ENCODE data around the gene CRELD2. TPM values are rescaled to one million over a fixed set of nuclear protein-coding genes. Genes with fewer than 3 reads are reported as not detected.

The CRELD2 gene
- total and polyA plus RNA-seq, 2 of the 13 experiments (the other 11 are each of a cell fraction or from before 2014, with no cell fraction given) = 17.2 to 44.7 TPM

DNA sequence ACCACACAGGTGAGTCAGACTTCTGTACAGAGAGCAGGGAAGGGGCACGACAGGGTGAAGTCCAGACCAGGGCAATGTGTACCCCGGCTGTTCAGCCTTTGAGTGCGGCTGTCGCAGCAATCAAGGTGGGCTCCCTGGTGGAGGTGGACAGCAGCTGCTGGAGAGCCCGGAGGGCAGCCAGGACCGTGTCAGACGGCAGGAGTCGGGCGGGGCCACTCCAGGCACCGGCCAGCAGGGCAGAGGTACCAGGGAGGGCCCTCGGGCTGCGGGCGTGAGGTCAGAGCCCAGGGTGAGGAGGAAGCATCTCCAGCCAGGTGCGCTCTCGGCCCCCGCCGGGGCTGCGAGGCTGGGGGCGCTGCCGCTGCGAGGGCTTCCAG is 41.3 kb downstream of the CRELD2 start (continued):
- TF ChIP-seq ZNF564 (CRISPR knock-in tag; IDR thresholded peaks at IDR 0.05) (no peak), SKI (IDR thresholded peaks at IDR 0.05; ENCODE audit: partially characterized antibody) (peak; percentile 78), ZNF572 (CRISPR knock-in tag; IDR thresholded peaks at IDR 0.05) (no peak), ZNF83 (CRISPR knock-in tag; IDR thresholded peaks at IDR 0.05; ENCODE audit: borderline replicate concordance) (no peak), ZNF292 (CRISPR knock-in tag; IDR thresholded peaks at IDR 0.05; ENCODE audit: borderline replicate concordance, low read depth) (no peak), CREB1 (IDR thresholded peaks at IDR 0.05) (no peak), CREB1 (CRISPR knock-in tag; IDR thresholded peaks at IDR 0.05) (no peak), SIX1 (CRISPR knock-in tag; IDR thresholded peaks at IDR 0.05; ENCODE audit: borderline replicate concordance) (no peak), ZNF674 (CRISPR knock-in tag; IDR thresholded peaks at IDR 0.05; ENCODE audit: low read depth) (no peak), ZNF343 (CRISPR knock-in tag; IDR thresholded peaks at IDR 0.05) (no peak), ZNF205 (CRISPR knock-in tag; IDR thresholded peaks at IDR 0.05) (no peak), ZFP36L2 (CRISPR knock-in tag; IDR thresholded peaks at IDR 0.05) (no peak), ZFP90 (CRISPR knock-in tag; IDR thresholded peaks at IDR 0.05; ENCODE audit: borderline replicate concordance) (no peak), ASH2L (IDR thresholded peaks at IDR 0.05; ENCODE audit: insufficient read length, low read depth, low read length) (no peak)
- TF ChIP-seq, protein P1, sequence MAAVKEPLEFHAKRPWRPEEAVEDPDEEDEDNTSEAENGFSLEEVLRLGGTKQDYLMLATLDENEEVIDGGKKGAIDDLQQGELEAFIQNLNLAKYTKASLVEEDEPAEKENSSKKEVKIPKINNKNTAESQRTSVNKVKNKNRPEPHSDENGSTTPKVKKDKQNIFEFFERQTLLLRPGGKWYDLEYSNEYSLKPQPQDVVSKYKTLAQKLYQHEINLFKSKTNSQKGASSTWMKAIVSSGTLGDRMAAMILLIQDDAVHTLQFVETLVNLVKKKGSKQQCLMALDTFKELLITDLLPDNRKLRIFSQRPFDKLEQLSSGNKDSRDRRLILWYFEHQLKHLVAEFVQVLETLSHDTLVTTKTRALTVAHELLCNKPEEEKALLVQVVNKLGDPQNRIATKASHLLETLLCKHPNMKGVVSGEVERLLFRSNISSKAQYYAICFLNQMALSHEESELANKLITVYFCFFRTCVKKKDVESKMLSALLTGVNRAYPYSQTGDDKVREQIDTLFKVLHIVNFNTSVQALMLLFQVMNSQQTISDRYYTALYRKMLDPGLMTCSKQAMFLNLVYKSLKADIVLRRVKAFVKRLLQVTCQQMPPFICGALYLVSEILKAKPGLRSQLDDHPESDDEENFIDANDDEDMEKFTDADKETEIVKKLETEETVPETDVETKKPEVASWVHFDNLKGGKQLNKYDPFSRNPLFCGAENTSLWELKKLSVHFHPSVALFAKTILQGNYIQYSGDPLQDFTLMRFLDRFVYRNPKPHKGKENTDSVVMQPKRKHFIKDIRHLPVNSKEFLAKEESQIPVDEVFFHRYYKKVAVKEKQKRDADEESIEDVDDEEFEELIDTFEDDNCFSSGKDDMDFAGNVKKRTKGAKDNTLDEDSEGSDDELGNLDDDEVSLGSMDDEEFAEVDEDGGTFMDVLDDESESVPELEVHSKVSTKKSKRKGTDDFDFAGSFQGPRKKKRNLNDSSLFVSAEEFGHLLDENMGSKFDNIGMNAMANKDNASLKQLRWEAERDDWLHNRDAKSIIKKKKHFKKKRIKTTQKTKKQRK (IDR thresholded peaks at IDR 0.05; ENCODE audit: low read length) = no peak
- TF ChIP-seq, protein P2, sequence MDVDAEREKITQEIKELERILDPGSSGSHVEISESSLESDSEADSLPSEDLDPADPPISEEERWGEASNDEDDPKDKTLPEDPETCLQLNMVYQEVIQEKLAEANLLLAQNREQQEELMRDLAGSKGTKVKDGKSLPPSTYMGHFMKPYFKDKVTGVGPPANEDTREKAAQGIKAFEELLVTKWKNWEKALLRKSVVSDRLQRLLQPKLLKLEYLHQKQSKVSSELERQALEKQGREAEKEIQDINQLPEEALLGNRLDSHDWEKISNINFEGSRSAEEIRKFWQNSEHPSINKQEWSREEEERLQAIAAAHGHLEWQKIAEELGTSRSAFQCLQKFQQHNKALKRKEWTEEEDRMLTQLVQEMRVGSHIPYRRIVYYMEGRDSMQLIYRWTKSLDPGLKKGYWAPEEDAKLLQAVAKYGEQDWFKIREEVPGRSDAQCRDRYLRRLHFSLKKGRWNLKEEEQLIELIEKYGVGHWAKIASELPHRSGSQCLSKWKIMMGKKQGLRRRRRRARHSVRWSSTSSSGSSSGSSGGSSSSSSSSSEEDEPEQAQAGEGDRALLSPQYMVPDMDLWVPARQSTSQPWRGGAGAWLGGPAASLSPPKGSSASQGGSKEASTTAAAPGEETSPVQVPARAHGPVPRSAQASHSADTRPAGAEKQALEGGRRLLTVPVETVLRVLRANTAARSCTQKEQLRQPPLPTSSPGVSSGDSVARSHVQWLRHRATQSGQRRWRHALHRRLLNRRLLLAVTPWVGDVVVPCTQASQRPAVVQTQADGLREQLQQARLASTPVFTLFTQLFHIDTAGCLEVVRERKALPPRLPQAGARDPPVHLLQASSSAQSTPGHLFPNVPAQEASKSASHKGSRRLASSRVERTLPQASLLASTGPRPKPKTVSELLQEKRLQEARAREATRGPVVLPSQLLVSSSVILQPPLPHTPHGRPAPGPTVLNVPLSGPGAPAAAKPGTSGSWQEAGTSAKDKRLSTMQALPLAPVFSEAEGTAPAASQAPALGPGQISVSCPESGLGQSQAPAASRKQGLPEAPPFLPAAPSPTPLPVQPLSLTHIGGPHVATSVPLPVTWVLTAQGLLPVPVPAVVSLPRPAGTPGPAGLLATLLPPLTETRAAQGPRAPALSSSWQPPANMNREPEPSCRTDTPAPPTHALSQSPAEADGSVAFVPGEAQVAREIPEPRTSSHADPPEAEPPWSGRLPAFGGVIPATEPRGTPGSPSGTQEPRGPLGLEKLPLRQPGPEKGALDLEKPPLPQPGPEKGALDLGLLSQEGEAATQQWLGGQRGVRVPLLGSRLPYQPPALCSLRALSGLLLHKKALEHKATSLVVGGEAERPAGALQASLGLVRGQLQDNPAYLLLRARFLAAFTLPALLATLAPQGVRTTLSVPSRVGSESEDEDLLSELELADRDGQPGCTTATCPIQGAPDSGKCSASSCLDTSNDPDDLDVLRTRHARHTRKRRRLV (CRISPR knock-in tag; IDR thresholded peaks at IDR 0.05) = no peak
- TF ChIP-seq, protein P3, sequence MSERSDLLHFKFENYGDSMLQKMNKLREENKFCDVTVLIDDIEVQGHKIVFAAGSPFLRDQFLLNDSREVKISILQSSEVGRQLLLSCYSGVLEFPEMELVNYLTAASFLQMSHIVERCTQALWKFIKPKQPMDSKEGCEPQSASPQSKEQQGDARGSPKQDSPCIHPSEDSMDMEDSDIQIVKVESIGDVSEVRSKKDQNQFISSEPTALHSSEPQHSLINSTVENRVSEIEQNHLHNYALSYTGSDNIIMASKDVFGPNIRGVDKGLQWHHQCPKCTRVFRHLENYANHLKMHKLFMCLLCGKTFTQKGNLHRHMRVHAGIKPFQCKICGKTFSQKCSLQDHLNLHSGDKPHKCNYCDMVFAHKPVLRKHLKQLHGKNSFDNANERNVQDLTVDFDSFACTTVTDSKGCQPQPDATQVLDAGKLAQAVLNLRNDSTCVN (CRISPR knock-in tag; IDR thresholded peaks at IDR 0.05; ENCODE audit: borderline replicate concordance) = no peak
- TF ChIP-seq, protein P4, sequence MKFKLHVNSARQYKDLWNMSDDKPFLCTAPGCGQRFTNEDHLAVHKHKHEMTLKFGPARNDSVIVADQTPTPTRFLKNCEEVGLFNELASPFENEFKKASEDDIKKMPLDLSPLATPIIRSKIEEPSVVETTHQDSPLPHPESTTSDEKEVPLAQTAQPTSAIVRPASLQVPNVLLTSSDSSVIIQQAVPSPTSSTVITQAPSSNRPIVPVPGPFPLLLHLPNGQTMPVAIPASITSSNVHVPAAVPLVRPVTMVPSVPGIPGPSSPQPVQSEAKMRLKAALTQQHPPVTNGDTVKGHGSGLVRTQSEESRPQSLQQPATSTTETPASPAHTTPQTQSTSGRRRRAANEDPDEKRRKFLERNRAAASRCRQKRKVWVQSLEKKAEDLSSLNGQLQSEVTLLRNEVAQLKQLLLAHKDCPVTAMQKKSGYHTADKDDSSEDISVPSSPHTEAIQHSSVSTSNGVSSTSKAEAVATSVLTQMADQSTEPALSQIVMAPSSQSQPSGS (CRISPR knock-in tag; IDR thresholded peaks at IDR 0.05) = no peak
- TF ChIP-seq, protein P5, sequence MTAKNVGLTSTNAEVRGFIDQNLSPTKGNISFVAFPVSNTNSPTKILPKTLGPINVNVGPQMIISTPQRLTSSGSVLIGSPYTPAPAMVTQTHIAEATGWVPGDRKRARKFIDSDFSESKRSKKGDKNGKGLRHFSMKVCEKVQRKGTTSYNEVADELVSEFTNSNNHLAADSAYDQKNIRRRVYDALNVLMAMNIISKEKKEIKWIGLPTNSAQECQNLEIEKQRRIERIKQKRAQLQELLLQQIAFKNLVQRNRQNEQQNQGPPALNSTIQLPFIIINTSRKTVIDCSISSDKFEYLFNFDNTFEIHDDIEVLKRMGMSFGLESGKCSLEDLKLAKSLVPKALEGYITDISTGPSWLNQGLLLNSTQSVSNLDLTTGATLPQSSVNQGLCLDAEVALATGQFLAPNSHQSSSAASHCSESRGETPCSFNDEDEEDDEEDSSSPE (CRISPR knock-in tag; IDR thresholded peaks at IDR 0.05) = no peak

Measured in HepG2 (cell line).